Inflammatory macrophage treated with lipopolysaccharide for 4 hours (primary cell): Measurements from ENCODE around the gene IL13.
"Not testable (repeated sequence)": the region's sequence is repeated elsewhere in the genome, so short reads cannot be mapped to it uniquely, and the experiment has no call there.

Source experiments
- DNase-seq: peaks from one replicate; pipeline ENCODE4 v3.0.0-alpha.2; 2020

The IL13 gene

GRCh38 chr5:132657676-132658380 is at the start of gene IL13:
TSS of gene IL13 (plus strand) at chr5:132658173. CDS start at chr5:132658187, 14 bp downstream.
- DNase-seq = no peak

- no peak for DNase-seq
Measured at GRCh38 chr5:132611965-132612364, 46.0 kb upstream of the IL13 start.

GRCh38 chr5:132612846-132613245 is 45.1 kb upstream of the IL13 start:
- DNase-seq = no peak

- DNase-seq = no peak
Measured at GRCh38 chr5:132621699-132622098, 36.3 kb upstream of the IL13 start.

GRCh38 chr5:132622608-132623007 is 35.4 kb upstream of the IL13 start:
- no peak for DNase-seq

- no peak for DNase-seq
Measured at GRCh38 chr5:132627470-132627869, 30.5 kb upstream of the IL13 start.

GRCh38 chr5:132628814-132629213 is 29.2 kb upstream of the IL13 start:
- DNase-seq = no peak

GRCh38 chr5:132629230-132629944 is 28.6 kb upstream of the IL13 start:
- DNase-seq = no peak

- not testable (repeated sequence) for DNase-seq
Measured at GRCh38 chr5:132633587-132633986, 24.4 kb upstream of the IL13 start.

GRCh38 chr5:132635873-132636272 is 22.1 kb upstream of the IL13 start:
- DNase-seq = no peak

GRCh38 chr5:132637241-132637640 is 20.7 kb upstream of the IL13 start:
- DNase-seq = no peak

GRCh38 chr5:132639706-132640130 is 18.3 kb upstream of the IL13 start:
- DNase-seq = no peak

- no peak for DNase-seq
Measured at GRCh38 chr5:132640613-132641012, 17.4 kb upstream of the IL13 start.

- peak; percentile 16 for DNase-seq
Measured at GRCh38 chr5:132641241-132641723, 16.7 kb upstream of the IL13 start.

GRCh38 chr5:132641841-132642240 is 16.1 kb upstream of the IL13 start:
- no peak for DNase-seq

- DNase-seq = no peak
Measured at GRCh38 chr5:132644177-132644576, 13.8 kb upstream of the IL13 start.

GRCh38 chr5:132646583-132647266 is 11.2 kb upstream of the IL13 start:
- no peak for DNase-seq

- DNase-seq = no peak
Measured at GRCh38 chr5:132647473-132647872, 10.5 kb upstream of the IL13 start.

GRCh38 chr5:132648355-132648754 is 9.6 kb upstream of the IL13 start:
- no peak for DNase-seq

- DNase-seq = no peak
Measured at GRCh38 chr5:132651838-132652469, 6.0 kb upstream of the IL13 start.

GRCh38 chr5:132653716-132654115 is 4.3 kb upstream of the IL13 start:
- DNase-seq = no peak

GRCh38 chr5:132655821-132656773 is 1.9 kb upstream of the IL13 start:
- DNase-seq = no peak
